22Rv1 (cell line): Measurements from ENCODE around the gene HSPA13.

Experiments used
- ZFX ChIP-seq: fragments of 450-650 bp; IDR thresholded peaks from 2 replicates; pipeline ENCODE4 v1.6.1; 2017; ENCODE audit warnings: antibody characterized with exemption, borderline replicate concordance
- TF ChIP-seq, protein P1 (sequence below): fragments of 450-650 bp; IDR thresholded peaks from 2 replicates; pipeline ENCODE4 v1.5.1; 2017; ENCODE audit warnings: mild to moderate bottlenecking

GRCh38 chr21:14405962-14406361 is 23.0 kb upstream of the HSPA13 start:
- TF ChIP-seq, protein P1, sequence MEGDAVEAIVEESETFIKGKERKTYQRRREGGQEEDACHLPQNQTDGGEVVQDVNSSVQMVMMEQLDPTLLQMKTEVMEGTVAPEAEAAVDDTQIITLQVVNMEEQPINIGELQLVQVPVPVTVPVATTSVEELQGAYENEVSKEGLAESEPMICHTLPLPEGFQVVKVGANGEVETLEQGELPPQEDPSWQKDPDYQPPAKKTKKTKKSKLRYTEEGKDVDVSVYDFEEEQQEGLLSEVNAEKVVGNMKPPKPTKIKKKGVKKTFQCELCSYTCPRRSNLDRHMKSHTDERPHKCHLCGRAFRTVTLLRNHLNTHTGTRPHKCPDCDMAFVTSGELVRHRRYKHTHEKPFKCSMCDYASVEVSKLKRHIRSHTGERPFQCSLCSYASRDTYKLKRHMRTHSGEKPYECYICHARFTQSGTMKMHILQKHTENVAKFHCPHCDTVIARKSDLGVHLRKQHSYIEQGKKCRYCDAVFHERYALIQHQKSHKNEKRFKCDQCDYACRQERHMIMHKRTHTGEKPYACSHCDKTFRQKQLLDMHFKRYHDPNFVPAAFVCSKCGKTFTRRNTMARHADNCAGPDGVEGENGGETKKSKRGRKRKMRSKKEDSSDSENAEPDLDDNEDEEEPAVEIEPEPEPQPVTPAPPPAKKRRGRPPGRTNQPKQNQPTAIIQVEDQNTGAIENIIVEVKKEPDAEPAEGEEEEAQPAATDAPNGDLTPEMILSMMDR, result no peak
- TF ChIP-seq ZFX, result no peak
